Stimulated activated CD8-positive, alpha-beta memory T cell treated with anti-CD3 and anti-CD28 coated beads, Interleukin-15, amount 100 ng/mL, for 48 hours (primary cell): ENCODE results near the gene TOR1B.

Experiments used
- DNase-seq, 2 donors: peaks; one replicate each; pipeline ENCODE4 v3.0.0-alpha.2; 2020; ENCODE audit warnings: low read depth in 2 of 2

The TOR1B gene

GRCh38 chr9:129845373-129845772, 42.4 kb downstream of the TOR1B start:
- DNase-seq: no peak

- DNase-seq: no peak
Observed at GRCh38 chr9:129848712-129849441, 45.9 kb downstream of the TOR1B start.

- DNase-seq: no peak
Observed at GRCh38 chr9:129849901-129850300, 46.9 kb downstream of the TOR1B start.

GRCh38 chr9:129850821-129851550, 48.0 kb downstream of the TOR1B start:
- no peak for DNase-seq

- no peak for DNase-seq
Observed at GRCh38 chr9:129851821-129852220, 48.8 kb downstream of the TOR1B start.

GRCh38 chr9:129852579-129852978, 49.6 kb downstream of the TOR1B start:
- no peak for DNase-seq

- DNase-seq: no peak
Observed at GRCh38 chr9:129853614-129854013, 50.6 kb downstream of the TOR1B start.

- DNase-seq: no peak
Observed at GRCh38 chr9:129854588-129855110, 51.7 kb downstream of the TOR1B start.

GRCh38 chr9:129857207-129857606, 54.2 kb downstream of the TOR1B start:
- no peak for DNase-seq

GRCh38 chr9:129858167-129858962, 55.4 kb downstream of the TOR1B start:
- no peak for DNase-seq
